Activated T-helper 9 cell treated with anti-CD3 and anti-CD28 coated beads, Interleukin-2, amount 50 U/mL, for 16 hours (primary cell): ENCODE results near the gene CNTNAP4.

ENCODE experiments used
- DNase-seq: peaks from one replicate; pipeline ENCODE4 v3.0.0-alpha.2; 2020; ENCODE audit warnings: low read depth

Gene CNTNAP4

GRCh38 chr16:76490036-76490639, 212.9 kb downstream of the CNTNAP4 start:
- no peak for DNase-seq

- no peak for DNase-seq
These were observed 222.8 kb downstream of the CNTNAP4 start for GRCh38 chr16:76500006-76500405.

- DNase-seq: no peak
These were observed 224.9 kb downstream of the CNTNAP4 start for GRCh38 chr16:76502063-76502462.

- no peak for DNase-seq
These were observed 225.4 kb downstream of the CNTNAP4 start for GRCh38 chr16:76502555-76502954.

GRCh38 chr16:76503091-76503490, 225.9 kb downstream of the CNTNAP4 start:
- DNase-seq: no peak

- no peak for DNase-seq
These were observed 234.0 kb downstream of the CNTNAP4 start for GRCh38 chr16:76511203-76511602.

- no peak for DNase-seq
These were observed 241.6 kb downstream of the CNTNAP4 start for GRCh38 chr16:76518781-76519180.

GRCh38 chr16:76524356-76524755, 247.2 kb downstream of the CNTNAP4 start:
- no peak for DNase-seq

- DNase-seq: no peak
These were observed 247.6 kb downstream of the CNTNAP4 start for GRCh38 chr16:76524769-76525168.

GRCh38 chr16:76527244-76527643, 250.0 kb downstream of the CNTNAP4 start:
- DNase-seq: no peak

- no peak for DNase-seq
These were observed 251.9 kb downstream of the CNTNAP4 start for GRCh38 chr16:76529120-76529519.

- DNase-seq: no peak
These were observed 254.0 kb downstream of the CNTNAP4 start for GRCh38 chr16:76531236-76531635.

- DNase-seq: no peak
These were observed 255.2 kb downstream of the CNTNAP4 start for GRCh38 chr16:76532188-76532973.

GRCh38 chr16:76539609-76540008, 262.4 kb downstream of the CNTNAP4 start:
- DNase-seq: no peak

GRCh38 chr16:76541070-76541469, 263.9 kb downstream of the CNTNAP4 start:
- no peak for DNase-seq

- no peak for DNase-seq
These were observed 288.3 kb downstream of the CNTNAP4 start for GRCh38 chr16:76565542-76565941.

- DNase-seq: no peak
These were observed 294.6 kb downstream of the CNTNAP4 start for GRCh38 chr16:76571755-76572154.

- DNase-seq: no peak
These were observed 296.1 kb downstream of the CNTNAP4 start for GRCh38 chr16:76573281-76573680.

GRCh38 chr16:76574651-76575050, 297.4 kb downstream of the CNTNAP4 start:
- DNase-seq: no peak

GRCh38 chr16:76576526-76576925, 299.3 kb downstream of the CNTNAP4 start:
- DNase-seq: no peak

GRCh38 chr16:76577003-76577402, 299.8 kb downstream of the CNTNAP4 start:
- DNase-seq: no peak

- DNase-seq: no peak
These were observed 302.2 kb downstream of the CNTNAP4 start for GRCh38 chr16:76579277-76579922.

- DNase-seq: no peak
These were observed 306.3 kb downstream of the CNTNAP4 start for GRCh38 chr16:76583466-76583865.
